T1000 (cell line): ENCODE data around the gene CXorf65.

Experiments used
- DNase-seq: peaks from one replicate; lab custom pipeline; 2025; ENCODE audit warnings: mixed read lengths; lab: John Stamatoyannopoulos, UW

The CXorf65 gene

DNA sequence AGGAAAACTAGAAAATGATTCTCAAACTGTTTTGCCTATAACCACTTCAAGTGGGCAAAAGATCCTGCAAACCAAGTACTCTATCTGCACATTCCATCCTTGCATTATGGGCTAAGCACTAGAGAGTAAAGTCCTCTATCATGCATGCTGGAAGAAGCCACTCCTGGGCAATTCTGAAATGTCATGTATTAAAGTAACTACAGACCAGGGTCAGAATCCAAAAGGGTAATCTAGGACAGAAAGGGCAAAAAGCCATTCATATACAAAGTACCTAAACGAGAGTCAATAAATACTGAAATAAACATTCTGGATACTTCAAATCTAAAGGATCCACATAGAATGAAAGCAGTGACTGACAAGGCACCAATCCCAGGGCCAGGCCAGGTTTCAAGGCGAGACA lies 39.5 kb downstream of the CXorf65 start:
- DNase-seq, result no peak

DNA sequence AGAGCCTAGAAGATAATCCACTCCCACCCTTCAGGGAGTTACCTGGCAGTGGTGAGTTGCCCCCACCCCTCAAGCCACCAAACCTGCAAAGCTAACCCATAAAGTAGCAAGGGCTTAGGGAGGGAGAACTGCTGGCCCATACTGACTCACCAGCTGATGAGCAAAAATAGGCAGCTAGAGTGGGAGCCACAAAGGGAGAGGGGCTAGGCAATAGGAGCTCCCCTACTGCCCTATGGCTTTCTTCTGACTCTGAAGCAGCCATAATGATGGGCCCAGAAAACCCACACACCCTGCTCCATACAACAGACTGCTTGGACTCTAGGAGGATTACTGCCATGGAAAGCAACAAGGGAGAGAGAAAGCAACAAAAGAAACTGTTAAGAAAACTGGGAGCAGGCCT lies 46.4 kb downstream of the CXorf65 start:
- DNase-seq, result no peak

DNA sequence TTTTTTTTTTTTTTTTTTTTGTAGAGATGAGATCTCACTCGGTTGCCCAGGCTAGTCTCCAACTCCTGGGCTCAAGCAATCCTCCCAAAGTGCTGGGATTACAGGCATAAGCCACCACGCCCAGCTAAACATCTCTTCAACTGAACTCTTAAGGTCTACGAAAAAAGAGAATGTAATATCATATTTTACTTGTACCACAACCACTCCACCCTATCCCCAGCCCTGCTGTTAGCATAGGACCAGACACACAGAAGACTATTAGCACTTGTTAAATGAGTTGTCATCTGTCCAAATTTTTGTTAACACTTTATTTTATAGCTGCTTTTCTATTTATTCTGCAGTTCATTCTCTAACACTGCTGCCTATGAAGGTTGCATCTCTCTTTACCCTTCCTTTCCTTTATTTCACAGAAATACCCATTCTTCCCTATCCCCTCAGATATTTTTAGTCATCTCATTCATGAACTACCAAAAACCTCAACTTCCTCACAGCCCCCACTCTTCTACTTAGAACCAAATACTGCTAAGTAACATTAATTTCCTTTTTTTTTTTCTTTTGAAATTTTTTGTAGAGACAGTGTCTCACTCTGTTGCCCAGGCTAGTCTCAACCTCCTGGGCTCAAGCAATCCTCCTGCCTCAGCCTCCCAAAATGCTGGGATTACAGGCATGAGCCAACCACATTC lies 48.6 kb downstream of the CXorf65 start:
- no peak for DNase-seq

DNA sequence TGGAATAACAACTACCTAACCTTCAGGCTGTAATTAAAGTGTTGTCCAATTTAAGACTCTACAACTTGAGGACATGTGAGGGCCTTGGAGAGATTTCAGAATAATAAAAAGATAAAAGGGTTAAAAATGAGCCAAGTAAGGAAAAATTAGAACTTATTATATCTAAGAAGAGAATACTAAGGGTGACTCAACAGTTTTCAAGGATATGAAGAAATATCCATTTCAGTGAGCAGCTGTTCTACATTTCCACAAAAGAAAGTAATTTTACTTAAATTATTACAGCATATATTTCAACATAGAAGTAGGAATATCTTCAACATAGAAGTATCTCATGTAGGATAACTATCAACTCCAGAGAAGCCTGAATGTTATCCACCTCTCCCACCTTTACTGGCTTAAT lies 49.7 kb downstream of the CXorf65 start:
- DNase-seq, result no peak
